Activated T-cell treated with anti-CD3 and anti-CD28 coated beads, Interleukin-2, amount 50 U/mL, for 1 hour (primary cell): ENCODE data around the gene EEIG1.
"Not testable (repeated sequence)": the region's sequence is repeated elsewhere in the genome, so short reads cannot be mapped to it uniquely, and the experiment has no call there.

ENCODE experiments used
- DNase-seq: peaks from one replicate; pipeline ENCODE4 v3.0.0-alpha.2; 2020

EEIG1 gene

DNA sequence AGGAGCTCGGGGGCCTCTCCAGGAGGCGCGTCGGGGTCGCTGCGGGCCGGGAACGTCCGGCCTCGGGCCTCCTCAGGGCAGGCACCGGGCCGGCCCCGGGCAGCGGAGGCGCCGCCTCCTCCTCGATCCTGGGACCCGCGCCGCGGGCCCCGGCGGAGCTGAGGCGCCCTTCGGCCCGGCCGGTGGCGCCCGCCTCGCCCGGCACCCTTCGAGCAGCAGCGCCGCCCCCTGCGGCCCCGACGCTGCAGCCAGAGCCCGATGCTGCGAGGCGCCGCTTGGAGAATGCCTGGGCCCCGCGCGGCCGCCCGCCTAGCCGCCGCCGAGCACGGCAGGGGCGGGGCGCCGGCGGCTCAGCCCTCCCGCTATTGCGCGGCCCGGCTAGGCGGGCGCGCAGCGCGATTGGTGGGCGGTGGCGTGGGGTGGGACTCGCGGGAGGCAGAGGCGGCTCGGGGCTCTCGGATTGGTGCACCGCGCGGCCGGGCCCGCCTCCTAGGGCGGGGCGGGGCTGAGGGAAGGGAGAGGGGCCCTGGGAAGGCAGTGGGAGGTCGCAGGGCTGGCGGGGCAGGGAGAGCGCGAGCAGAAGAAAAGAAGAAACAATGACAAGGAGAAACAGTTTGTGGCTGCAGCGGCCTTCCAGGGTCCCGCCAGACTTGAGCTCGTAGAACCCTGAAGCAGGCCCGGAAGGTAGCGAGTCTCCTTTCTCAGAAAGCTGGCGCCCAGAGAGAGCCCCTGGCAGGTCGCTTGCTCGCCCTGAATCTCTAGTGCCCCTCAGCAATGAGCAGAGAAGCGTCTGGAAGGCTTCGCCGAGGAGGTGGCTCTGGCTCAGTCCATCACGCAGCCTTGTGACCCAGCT, at the start of gene EEIG1:
TSS of gene EEIG1 (minus strand) at position 284 of the 853 bp plus-strand sequence. CDS start 852 bp downstream, outside the sequence.
- DNase-seq = peak; percentile 98

GRCh38 chr9:128027705-128028104, 46.9 kb upstream of the EEIG1 start:
- no peak for DNase-seq

- peak; percentile 49 for DNase-seq
Observed at GRCh38 chr9:128026773-128027541, 46.2 kb upstream of the EEIG1 start.

GRCh38 chr9:128026255-128026772, 45.5 kb upstream of the EEIG1 start:
- peak; percentile 75 for DNase-seq

GRCh38 chr9:128025736-128026135, 44.9 kb upstream of the EEIG1 start:
- peak; percentile 44 for DNase-seq

- DNase-seq = no peak
Observed at GRCh38 chr9:128024761-128025308, 44.0 kb upstream of the EEIG1 start.

GRCh38 chr9:128023671-128024070, 42.9 kb upstream of the EEIG1 start:
- DNase-seq = not testable (repeated sequence)

DNA sequence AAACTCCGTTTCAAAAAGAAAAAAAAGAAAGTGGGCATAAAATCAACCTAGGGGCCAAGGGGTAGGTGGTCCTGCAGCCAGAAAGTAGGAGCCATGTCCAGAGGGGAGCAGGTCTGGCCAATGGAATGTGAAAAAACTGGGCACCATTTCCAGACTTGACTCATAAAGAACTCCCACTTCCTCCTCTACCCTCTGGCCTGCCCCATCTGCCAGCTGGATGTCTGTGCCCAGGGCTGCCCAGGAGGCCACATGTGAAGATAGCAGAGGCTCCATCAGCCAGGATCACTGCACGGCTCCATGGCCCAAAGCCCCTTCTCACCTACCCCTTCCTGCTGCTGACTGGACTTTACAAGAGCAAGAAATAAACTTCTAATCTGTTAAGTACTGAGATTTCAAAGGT, 42.1 kb upstream of the EEIG1 start:
- DNase-seq = no peak

- DNase-seq = no peak
Observed at GRCh38 chr9:128021098-128021497, 40.3 kb upstream of the EEIG1 start.

DNA sequence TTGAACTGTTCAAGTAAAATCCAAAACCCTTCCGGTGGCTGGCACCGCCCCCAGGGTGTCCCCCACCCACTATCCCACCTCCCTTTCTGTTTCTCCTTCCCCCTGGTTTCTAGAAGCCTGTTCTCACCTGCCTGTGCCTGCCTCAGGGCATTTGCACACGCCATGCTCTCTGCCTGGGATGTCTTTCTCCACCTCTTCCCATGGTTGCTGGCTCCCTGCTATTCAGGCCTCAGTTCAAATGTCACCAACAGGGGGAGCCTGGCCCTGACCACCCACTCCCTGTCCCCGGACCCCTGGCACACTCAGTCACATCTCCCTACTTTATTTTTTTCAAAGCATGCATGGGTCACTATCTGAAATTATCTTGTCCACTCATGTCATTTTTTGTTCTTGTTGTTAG, 39.9 kb upstream of the EEIG1 start:
- no peak for DNase-seq

- DNase-seq = no peak
Observed at GRCh38 chr9:128015696-128016095, 34.9 kb upstream of the EEIG1 start.

DNA sequence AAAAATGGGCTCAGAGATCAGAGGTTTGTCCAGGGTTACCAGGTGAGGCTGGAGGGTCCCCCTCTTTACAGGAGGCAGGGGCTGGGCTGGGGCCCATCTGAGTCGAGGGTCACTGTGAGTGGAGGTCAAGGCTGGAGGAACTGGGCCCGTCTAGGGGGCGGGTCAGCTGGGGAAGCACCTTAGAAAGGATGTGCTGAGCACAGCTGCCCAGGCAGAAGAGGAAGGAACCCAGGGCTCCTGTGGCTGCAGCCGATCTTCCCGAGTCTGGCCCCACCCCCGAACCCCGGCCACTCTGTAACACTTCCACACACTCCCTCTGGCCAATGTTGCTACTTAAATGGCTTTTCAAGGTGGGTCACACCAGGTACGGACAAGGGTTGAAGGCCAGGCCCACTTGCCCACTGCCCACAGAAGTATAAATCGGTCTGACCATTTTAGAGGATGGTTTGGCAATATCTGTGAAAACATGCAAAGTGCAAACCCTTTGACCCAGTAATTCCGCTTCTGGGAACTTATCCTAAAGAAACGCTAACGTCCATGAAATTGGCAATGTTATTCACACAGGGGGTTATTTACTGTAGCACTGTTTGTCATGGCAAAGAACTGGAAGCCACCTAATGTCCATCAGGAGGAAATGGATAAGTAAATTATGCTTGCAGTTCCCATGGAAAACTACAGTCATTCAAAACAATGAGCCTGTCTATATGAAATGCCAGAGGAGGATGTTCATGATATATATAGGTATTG, 30.5 kb upstream of the EEIG1 start:
- no peak for DNase-seq

DNA sequence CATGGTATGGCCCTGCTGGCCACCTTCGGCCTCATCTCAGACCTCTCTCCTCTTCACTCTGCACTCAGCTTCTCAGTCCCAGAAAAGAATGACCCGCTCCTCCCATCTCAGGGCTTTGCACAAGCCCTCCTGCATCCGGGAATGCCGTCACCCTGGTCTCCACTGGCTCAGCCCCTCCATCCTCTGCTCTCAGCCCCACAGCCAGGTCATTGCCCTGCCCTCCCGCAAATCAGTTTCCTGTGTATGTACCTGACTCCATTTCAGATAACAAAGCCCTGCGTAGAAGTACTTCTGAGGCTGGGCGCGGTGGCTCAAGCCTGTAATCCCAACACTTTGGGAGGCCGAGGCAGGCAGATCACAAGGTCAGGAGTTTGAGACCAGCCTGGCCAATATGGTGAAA, 28.9 kb upstream of the EEIG1 start:
- no peak for DNase-seq

- no peak for DNase-seq
Observed at GRCh38 chr9:128008171-128008570, 27.4 kb upstream of the EEIG1 start.

- DNase-seq = peak; percentile 87
Observed at GRCh38 chr9:128007566-128008138, 26.9 kb upstream of the EEIG1 start.

GRCh38 chr9:128006332-128006996, 25.7 kb upstream of the EEIG1 start:
- no peak for DNase-seq

GRCh38 chr9:128005923-128006322, 25.1 kb upstream of the EEIG1 start:
- no peak for DNase-seq

DNA sequence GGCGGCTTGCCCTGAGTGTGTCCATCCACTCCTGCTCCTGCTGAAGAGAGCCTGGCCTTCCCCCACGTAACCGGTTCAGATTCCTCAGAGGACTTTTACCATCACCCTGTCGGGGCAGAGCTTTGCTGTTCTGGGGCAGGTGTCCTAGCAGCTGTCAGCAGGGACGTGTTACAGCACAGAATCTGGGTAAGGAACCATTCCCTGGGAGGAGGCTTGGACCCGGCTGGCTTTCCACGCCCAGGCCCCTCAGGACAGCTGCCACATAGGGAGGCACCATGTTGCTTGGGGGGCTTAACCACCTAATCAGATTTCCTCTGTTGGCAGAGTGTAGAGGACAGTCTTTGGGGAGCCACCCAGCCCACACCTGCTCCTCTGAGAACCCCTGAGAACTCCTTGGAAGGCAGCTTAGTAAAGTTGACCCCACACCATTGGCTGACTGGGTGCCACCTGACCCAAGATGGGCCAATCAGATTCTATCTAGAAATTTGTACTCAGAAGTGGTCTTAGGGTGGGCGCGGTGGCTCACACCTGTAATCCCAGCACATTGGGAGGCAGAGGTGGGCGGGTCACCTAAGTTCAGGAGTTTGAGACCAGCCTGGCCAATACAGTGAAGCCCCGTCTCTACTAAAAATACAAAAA, 23.3 kb upstream of the EEIG1 start:
- DNase-seq = no peak

DNA sequence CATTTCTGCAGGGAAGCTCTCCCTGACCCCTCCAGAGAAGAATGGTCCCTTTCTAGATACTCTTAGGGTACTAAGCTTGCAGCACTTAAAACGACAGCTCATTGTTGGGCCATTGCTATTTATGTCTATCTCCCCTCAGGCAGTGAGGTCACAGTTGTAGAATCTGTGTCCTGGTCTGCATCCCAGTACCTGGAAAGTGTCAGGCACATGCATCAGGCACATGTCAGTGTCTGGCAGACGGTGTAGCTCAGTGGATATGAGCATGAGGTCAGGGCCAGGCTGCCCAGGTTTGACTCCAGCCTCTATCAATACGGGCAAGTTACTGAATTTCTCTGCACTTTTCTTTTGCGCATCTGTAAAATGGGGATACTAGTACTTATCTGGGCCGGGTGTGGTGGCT, 22.2 kb upstream of the EEIG1 start:
- no peak for DNase-seq

GRCh38 chr9:128001779-128002298, 21.1 kb upstream of the EEIG1 start:
- no peak for DNase-seq

- DNase-seq = no peak
Observed at GRCh38 chr9:128001151-128001778, 20.5 kb upstream of the EEIG1 start.
